HFF-Myc (cell line): Measurements from ENCODE around the gene C3orf22.

Experiments used
- DNase-seq: peaks from one replicate; pipeline ENCODE4 v3.0.0-alpha.2; 2011; ENCODE audit warnings: low read depth; ENCODE audit errors: extremely low read depth
- H3K4me3 ChIP-seq: replicated peaks from 2 replicates; pipeline ENCODE4 v1.5.1; 2011; ENCODE audit warnings: low read depth, mild to moderate bottlenecking, control low read depth, low read length
- TF ChIP-seq, protein P1 (sequence below): IDR thresholded peaks from 2 replicates; pipeline ENCODE4 v1.5.1; 2012; ENCODE audit warnings: mild to moderate bottlenecking, low read depth, low read length, control low read depth; ENCODE audit errors: missing control alignments

The C3orf22 gene

DNA sequence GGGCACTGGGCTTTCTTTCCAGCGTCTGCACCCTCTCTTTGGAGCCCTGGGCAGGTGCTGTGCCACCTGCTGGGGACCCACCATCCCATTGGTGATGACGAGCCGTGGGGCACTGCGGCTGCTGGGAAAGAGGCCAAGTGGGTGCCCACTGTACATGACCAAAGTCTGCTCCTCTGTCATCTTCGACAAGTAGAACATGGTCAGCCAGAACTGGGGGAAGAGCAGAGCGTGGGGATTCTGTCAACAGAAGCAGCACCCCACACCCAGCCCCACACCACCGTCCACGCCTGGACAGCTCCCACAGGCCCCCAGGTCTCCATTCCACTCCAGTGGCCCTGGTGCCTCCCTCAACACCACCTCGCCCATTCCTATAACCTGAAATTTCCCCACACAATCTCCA lies 50.8 kb downstream of the C3orf22 start:
- no peak overlapping the region for H3K4me3 ChIP-seq
- TF ChIP-seq, protein P1, sequence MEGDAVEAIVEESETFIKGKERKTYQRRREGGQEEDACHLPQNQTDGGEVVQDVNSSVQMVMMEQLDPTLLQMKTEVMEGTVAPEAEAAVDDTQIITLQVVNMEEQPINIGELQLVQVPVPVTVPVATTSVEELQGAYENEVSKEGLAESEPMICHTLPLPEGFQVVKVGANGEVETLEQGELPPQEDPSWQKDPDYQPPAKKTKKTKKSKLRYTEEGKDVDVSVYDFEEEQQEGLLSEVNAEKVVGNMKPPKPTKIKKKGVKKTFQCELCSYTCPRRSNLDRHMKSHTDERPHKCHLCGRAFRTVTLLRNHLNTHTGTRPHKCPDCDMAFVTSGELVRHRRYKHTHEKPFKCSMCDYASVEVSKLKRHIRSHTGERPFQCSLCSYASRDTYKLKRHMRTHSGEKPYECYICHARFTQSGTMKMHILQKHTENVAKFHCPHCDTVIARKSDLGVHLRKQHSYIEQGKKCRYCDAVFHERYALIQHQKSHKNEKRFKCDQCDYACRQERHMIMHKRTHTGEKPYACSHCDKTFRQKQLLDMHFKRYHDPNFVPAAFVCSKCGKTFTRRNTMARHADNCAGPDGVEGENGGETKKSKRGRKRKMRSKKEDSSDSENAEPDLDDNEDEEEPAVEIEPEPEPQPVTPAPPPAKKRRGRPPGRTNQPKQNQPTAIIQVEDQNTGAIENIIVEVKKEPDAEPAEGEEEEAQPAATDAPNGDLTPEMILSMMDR = no peak
- DNase-seq = no peak

DNA sequence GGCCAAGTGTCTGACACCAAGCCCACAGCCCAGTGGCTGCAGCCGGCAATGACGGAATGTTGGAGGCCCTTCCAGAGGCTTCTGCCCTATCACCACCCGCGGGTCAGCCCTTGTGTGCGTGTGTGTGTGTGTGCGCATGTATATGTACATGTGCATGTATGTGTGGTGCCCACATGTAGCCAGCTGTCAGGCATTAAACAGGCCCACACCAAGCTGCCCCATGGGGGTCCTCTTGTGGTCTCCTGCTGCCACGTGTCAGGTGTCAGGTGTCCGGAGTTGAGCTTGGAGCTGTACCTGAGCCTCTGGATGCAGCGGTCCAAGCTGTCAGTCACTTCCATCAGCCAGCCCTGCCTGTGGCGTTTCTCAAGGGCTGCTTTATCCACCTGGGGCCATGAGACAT lies 55.0 kb downstream of the C3orf22 start:
- no peak overlapping the region for H3K4me3 ChIP-seq
- DNase-seq = no peak
- TF ChIP-seq, protein P1 = no peak

DNA sequence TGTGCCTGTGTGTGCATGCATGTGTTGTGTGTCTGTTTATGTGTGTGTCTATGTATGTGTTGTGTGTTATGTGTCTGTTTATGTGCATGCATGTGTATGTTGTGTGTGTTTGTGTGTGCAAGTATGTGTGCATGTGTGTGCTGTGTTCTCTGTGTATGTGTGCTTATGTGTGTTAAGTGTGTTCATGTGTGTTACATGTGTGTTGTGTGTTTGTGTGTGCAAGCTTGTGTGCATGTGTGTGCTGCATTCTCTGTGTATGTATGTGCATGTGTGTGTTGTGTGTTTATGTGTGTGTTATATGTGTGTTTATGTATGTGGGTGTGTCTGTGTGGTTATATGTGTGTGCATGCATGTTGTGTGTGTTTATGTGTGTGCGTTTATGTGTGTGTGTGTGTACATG lies 56.1 kb downstream of the C3orf22 start:
- no peak for DNase-seq
- no peak overlapping the region for H3K4me3 ChIP-seq
- TF ChIP-seq, protein P1 = no peak

DNA sequence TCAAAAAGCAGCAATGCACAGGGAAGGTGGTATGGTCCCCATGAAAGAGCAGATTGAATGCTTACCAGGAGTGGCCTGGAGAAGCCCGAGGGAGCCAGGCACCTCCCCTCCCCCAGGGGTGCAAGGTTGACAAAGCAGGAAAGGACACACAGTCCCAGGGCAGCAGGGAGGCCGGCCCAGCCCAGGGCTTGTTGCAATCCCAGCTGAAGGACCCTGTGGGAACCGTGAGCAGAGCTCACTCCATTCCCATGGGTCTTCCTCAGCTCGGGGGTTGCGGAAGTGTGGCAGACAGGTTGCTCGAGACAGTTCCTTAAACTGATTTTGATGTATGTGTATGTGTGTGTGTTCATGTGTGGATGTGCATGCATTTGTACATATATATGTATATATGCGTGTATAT lies 57.0 kb downstream of the C3orf22 start:
- H3K4me3 ChIP-seq = no peak overlapping the region
- TF ChIP-seq, protein P1 = no peak
- no peak for DNase-seq

DNA sequence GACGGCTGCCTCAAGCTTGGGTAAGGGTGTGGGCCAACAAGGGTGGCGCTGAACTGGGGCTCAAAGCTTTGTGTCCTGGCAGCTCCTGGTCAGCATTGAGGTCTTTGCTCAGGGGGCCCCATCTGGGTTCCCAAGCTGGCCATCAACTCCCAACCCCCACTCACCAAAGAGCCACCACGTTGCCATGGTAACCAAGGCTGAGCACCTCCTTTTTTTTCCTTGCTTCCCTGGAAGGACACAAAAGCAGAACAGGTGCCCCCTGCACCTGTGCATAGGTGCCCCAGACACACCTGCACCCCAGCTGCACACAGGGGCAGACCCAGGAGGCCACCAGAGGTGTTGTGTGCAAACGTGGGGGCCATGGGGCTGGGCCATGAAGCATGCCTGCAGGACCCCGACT lies 57.7 kb downstream of the C3orf22 start:
- H3K4me3 ChIP-seq = no peak overlapping the region
- TF ChIP-seq, protein P1 = no peak
- DNase-seq = no peak

DNA sequence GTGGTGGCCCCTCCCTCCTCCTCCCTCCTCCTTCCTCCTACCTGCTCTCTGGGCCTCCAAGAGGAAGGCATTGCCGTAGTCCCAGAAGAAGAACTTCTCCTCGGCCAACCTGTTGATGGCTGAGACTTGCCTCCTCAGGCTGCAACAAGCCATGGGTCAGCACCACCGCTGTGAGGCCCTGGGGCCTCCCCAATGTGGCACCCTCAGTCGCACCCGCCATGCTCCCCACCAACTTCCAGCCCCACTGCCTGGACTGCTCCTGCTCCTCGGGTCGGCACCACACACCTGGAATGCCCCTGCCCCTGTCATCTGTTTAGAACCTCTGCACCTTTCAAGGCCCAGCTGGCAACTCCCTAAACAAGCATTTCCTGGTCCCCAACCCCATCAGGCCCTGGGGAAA lies 58.7 kb downstream of the C3orf22 start:
- DNase-seq = no peak
- TF ChIP-seq, protein P1 = no peak
- H3K4me3 ChIP-seq = no peak overlapping the region
